Lower leg skin (tissue), 3 donors: ENCODE measurements around the gene SH3TC2.

ENCODE experiments used
- POLR2A ChIP-seq, 2 donors: fragments of 450-650 bp; IDR thresholded peaks; one replicate each; pipeline ENCODE4 v1.6.1; 2016 to 2017; ENCODE audit warnings: antibody characterized with exemption in 2 of 2, mild to moderate bottlenecking in 1 of 2, moderate library complexity in 1 of 2
- TF ChIP-seq, protein P1 (sequence below), 3 donors: fragments of 450-650 bp; IDR thresholded peaks; one replicate each; pipeline ENCODE4 v1.5.1; 2016; ENCODE audit warnings: antibody characterized with exemption in 3 of 3, mild to moderate bottlenecking in 3 of 3, moderate library complexity in 2 of 3

DNA sequence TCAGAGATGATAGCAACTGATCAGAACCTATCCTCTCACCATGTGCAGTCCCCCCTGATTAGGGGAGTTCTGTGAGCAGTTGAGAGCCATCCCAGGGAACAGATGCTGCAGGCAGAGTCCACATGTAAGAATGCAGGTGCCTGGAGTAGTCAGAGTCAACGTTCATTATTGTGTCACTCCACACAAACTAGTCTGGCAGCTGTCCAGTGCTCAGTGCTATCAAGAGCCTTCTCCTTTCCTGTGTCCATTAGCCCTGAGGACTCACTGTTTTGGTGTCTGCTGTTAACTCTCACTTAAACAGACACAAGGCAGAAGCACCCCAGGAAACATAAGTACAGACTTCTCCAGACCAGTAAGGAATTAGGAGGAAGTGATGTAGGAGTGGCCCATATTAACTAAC lies 2.5 kb downstream of the SH3TC2 start:
- TF ChIP-seq POLR2A (IDR thresholded peaks at IDR 0.05): no peak
- TF ChIP-seq, protein P1, sequence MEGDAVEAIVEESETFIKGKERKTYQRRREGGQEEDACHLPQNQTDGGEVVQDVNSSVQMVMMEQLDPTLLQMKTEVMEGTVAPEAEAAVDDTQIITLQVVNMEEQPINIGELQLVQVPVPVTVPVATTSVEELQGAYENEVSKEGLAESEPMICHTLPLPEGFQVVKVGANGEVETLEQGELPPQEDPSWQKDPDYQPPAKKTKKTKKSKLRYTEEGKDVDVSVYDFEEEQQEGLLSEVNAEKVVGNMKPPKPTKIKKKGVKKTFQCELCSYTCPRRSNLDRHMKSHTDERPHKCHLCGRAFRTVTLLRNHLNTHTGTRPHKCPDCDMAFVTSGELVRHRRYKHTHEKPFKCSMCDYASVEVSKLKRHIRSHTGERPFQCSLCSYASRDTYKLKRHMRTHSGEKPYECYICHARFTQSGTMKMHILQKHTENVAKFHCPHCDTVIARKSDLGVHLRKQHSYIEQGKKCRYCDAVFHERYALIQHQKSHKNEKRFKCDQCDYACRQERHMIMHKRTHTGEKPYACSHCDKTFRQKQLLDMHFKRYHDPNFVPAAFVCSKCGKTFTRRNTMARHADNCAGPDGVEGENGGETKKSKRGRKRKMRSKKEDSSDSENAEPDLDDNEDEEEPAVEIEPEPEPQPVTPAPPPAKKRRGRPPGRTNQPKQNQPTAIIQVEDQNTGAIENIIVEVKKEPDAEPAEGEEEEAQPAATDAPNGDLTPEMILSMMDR (IDR thresholded peaks at IDR 0.05): no peak
